Colon (tissue), 2 donors: Measurements from ENCODE around the gene NBAS.
"Not testable (repeated sequence)": the region's sequence is repeated elsewhere in the genome, so short reads cannot be mapped to it uniquely, and the experiment has no call there.

Source experiments
- FAIRE-seq: peaks from 2 replicates; lab custom pipeline; 2012; peaks lifted over from hg19 to GRCh38; lab: Jason Lieb, UNC
- donor health status: control.
- donor health status: control.

Gene NBAS

DNA sequence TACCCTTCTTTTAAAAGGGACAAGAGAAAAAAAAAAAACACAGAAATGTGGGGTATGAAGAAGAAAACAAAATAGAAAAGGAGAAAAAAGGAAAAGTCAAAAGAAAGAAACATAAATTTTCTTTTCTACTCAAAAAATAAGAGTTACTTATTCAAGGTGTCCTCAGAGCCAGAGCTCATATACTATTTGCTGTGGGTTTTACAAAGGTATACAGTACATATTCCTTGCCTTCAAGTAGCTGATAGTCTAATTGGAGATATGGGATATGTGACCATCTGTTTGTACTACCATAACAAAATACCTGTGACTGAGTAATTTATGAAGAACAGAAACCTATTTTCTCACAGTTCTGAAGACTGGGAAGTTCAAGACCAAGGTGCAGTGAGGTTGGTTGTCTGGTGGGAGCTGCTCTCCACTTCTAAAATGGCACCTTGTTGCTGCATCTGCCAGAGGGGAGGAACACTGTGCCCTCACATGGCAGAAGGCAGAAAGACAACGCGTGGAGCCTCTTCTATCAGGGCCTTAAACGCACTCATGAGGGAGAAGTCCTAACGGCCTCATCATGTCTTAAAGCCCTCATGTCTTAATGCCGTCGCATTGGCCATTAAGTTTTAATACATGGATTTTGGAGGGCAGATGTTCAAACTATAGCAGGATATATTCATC is 33.9 kb downstream of the NBAS start:
- no peak for FAIRE-seq

DNA sequence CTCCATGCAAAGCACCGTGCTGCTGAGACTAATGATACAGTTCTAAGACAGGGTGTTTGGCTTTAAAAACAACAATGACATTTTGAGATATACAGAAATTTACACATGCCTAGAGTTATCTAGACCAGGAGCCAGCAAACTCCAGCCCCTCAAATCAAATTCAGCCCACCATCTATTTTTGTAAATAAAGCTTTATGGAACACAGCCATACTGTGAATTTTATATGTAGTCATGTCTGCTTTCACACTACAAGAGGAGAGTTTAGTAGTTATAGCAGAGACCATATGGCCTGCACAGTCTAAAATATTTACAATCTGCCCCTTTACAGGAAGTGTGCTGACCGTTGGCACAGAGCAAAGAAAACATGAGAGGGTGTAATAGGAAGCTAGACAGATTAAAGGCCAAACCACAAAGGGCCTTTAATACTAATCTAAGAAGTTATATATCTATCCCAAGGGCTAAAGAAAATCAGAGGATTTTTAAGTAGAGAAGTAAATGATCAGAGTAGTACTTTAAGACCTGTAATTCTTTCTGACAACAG is 39.4 kb downstream of the NBAS start:
- no peak for FAIRE-seq

DNA sequence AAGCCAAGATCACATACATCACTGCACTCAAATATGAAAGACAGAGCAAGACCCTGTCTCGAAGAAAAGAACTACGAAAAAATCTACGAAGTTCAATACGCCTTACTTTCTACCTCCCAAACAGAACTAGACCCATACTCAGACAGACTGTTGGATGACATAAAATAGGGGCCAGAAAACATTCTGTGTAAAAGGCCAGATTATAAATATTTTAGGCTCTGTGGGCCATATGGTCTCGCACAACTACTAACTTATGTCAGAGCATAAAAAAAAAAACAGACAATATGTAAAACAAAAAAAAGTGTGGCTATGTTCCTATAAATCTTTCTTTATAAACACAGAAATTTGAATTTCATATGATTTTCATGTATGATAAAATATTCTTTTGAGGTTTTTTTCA is 40.8 kb downstream of the NBAS start:
- FAIRE-seq: no peak

DNA sequence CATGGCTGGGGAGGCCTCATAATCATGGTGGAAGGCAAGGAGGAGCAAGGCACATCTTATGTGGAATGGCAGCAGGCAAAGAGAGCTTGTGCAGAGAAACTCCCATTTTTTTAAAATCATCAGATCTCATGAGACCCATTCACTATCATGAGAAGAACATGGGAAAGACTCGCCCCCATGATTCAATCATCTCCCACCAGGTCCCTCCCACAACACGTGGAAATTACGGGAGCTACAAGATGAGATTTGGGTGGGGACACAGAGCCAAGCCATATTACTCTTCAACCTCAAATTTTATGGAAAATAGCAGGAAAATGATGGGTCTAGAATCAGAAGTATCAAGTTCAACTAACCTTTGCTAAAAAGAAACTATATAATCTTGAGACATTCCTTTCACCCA is 42.4 kb downstream of the NBAS start:
- FAIRE-seq: not testable (repeated sequence)

DNA sequence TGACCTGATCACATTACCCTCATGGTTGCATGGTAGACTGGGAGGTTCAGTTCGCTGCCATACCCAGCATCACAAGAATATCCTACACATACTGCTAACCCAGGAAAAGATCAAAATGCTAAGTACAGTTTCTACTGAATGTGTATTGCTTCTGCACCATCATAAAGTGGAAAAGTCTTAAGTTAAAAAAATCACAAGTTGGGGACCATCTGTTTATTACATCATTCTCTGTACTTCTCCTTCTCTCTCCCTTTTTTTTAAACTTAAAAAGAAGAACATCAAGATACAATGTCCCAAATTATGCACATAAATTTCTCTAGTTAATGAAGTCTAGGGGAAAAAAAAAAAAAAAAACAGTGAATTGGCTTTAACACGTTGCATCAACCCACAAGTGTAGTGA is 43.3 kb downstream of the NBAS start:
- FAIRE-seq: no peak

DNA sequence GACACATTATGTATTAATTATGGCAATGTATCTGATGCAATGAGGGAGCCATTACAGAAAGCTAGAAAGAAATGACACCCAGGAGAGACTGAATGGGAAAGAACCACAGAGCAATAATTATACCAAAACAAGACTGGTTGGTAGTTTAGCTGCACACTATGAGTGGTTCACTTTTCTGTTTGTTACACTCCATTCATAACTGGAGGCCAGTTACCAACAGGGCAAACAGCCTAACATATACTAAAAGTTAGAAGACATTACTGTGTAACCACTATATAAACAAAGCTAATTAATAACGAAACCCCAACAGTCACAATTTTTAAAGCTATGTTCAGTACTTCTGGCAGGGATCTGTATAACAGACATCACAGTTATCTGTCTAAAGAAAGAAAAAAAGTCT is 49.4 kb downstream of the NBAS start:
- FAIRE-seq: no peak

DNA sequence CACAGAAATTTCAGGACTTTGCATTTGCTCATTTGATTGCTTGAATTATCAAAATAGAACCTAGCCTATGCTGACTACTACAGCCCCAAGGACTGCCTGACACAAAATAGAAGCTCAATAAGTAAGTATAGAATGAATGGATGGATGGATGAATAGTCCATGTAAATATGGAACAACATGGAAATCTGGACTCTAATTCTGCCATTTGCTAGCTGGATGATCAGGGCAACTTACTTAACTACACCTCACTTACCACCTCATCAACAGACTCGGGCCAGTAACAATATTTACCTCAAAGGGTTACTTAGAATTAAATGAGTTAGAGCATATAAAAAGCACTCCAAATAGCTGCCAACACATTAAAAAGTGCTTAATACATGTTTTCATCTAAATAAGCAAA is 50.6 kb downstream of the NBAS start:
- no peak for FAIRE-seq

DNA sequence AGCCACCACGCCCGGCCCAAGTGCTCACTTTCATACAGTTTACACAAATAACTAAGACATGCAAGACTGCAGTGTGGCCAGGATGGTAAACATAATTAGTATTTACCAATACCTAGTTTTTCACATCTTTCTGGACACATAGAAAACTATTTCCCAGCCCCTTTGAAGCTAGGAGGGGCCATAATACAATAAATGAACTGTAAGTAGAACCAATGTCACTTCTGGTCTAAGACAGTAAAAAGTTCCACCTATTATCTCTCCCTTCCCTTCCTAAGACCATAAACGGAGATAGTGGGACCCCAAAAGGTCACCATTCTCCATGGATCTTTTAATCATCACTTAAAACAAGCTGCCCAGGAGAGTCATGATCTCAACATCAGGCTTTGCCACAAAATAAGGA is 51.0 kb downstream of the NBAS start:
- FAIRE-seq: no peak

DNA sequence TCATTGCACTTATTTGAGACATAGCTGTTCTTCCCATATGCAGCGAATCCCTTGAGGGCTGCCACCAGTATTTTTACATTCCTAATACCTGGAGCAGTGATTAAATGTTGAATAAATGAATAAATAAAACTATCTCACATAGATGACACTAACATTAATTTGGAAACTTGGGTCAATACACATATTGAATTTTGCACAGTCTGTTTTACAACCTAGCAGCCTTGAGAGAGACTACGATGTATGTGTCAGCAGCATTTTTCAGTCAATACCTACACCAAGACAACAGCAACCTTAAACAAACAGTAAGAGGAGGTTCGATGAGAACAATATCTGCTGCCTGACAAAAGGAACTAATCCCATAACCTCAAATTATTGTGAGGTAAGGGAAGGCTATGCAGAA is 53.4 kb downstream of the NBAS start:
- FAIRE-seq: no peak

DNA sequence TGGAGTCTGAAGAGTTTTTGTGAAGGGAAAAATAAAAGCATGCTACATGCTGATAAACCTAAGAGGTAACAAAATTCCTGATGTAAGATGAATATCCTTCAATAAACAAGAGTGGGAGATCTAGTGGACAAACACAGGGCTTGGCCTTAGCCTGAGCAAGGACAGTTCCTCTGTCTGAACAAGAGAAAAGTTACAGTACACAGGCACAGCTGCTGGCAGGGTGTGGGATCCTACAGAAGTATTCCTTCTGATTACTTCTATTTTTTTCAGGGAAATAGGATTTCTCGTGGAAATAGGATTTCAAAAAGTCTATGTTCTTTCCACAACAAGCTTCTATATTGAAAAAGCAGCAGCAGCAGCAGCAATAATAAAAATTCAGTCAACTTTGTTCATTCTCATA is 54.1 kb downstream of the NBAS start:
- FAIRE-seq: no peak

DNA sequence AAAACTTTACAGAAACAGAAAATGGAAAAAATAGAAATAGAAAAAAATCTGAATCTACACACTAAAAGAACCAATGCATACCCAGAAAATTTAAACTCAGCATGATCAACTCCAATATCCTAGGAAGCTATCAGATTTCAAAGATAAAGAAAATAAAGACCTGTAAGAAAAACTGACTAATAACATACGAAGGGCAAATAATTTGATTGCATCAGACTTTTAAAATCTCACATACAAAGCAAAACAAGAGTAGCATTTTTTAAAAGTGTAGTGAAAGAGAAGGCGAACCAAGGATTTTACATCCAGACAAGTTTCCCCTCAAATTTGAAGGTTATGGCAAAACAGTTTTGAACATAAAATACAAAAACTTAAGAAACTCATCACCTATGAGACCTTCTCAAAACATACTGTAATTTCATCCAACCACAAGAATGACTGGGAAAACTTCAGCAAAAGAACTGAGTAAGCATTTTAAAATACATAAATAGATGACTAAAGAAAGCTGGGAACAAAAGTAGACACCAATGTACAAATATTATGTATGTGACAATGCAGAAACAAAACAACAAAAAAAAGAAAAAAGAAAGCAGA is 54.8 kb downstream of the NBAS start:
- no peak for FAIRE-seq

DNA sequence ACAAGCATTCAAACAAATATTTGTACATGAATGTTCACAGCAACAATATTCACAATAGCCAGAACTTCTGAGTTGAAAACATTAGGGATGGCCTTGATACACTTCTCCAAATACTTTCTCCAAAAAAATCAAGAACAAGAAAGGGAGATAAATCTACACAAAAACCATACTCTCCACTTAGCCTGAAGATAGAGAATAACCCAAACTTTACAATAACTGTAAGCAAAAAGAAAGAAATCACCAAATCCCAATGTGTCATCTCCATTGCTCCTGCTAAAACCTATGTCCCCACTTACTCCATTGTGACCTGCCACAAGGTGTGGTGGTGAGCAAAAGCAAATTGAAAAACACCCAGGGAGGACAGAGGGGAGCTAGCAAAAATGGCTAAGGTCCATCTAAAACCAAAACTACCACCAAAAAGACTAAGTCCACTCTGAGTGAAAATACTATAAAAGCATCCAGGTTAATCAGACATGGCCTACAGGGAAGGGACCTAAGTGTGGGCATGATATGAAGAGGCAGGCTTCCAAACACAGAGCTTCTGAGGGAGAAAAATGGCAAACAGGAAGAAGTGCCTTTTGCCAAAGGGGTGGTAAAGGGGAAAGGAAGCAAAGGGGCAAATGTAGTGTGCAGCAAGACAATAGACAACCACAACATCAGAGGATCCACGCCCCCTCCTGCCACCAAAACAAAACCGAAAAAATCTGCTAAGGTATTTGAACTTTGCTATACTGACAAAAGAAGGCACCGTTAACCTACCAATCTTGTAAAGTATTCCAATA is 56.1 kb downstream of the NBAS start:
- FAIRE-seq: no peak

DNA sequence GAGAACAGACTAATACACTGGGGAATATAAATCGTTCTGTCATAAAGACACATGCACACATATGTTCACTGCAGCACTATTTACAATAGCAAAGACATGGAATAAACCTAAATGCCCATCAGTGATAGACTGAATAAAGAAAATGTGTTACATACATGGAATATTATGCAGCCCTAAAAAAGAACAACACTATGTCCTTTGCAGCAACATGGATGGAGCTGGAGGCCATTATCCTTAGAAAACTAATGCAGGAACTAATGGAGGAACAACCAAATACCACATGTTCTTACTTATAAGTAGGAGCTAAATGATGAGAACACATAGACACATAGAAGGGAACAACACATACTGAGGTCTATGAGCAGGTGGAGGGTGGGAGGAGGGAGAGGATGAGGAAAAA is 61.9 kb downstream of the NBAS start:
- not testable (repeated sequence) for FAIRE-seq

DNA sequence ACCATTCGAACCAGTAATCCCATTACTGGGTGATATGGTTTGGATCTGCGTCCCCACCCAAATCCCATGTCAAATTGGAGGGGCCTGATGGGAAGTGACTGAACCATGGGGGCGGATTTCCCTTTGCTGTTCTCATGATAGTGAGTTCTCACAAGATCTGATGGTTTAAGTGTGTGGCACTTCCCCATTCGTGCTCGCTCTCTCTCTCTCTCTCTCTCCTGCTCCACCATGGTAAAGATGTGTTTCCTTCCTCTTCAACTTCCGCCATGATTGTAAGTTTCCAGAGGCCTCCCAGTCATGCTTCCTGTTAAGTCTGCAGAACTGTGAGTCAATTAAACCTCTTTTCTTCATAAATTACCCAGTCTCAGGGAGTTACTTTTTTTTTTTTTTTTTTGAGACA is 62.6 kb downstream of the NBAS start:
- no peak for FAIRE-seq

DNA sequence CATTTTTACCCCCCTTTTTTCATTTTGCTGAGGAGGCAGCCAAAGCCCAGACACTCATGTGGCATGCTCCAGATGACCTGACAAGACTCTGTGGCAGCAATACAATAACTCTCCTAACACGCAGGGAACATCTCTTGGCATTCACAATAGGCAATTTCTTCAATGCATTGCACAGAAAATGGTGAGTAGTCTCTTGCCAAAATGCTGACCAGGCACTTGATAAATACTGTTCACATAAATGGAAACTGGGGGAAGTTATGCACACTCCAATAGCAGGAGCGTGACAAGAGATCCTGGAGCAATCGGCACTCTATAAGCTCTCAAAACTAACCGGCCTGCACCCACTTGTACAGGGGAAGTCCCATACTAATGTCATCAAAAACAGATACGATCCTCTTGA is 66.3 kb downstream of the NBAS start:
- FAIRE-seq: no peak

DNA sequence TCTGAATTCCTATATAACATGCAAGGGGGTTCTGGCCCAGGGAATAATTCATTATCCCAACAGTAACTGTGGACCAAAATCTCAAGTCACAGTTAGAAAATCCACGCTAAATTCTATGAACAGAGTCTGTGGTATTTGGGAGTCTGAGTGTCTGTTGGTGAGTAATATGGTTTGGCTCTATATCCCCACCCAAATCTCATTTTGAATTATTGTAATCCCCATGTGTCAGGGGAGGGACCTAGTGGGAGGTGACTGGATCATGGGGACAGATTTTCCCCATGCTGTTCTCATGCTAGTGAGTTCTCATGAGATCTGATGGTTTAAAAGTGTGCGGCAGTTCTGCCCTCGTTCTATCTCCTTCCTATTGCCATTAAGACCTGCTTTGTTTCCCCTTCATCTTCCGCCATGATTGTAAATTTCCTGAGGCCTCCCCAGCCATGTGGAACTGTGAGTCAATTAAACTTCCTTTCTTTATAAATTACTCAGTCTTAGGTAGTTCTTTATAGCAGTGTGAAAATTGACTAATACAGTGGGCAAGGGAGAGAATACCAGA is 68.3 kb downstream of the NBAS start:
- FAIRE-seq: no peak

DNA sequence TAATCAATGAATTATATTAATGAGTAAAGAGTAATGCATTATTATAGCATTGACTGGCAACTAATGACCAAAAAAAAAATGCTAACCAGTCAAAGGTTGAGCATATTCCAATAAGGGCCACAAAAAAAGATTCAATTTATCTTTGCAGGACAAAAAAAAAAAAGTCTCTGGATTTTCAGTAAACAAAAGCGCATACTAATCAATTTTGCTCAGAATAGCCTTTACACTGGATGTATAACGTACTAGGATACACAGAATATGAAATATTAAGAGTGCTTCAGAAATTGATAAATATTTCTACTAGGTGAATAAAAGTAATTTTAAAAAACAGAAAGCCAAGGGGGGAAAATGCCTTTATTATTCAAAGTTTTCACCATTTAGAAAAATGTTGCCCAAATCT is 74.4 kb downstream of the NBAS start:
- no peak for FAIRE-seq

DNA sequence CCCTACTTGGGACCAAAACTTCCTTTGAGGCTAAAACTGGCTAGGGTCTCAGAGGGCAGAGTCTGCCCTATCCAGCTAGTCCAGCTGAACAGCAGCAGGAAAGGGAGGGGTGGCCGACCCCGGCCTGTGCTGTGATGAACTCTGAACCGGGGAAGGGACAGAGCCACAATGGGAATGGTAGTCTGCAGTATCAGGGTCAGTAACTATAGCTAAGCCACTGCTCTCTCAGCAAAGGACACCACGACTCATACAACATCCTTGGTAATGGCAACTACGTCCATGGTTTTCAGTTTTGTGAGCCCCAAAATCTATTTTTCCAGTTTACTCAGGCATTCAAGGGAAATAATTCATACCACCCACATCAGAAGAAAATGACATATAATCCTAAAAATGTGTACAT is 75.2 kb downstream of the NBAS start:
- FAIRE-seq: no peak

DNA sequence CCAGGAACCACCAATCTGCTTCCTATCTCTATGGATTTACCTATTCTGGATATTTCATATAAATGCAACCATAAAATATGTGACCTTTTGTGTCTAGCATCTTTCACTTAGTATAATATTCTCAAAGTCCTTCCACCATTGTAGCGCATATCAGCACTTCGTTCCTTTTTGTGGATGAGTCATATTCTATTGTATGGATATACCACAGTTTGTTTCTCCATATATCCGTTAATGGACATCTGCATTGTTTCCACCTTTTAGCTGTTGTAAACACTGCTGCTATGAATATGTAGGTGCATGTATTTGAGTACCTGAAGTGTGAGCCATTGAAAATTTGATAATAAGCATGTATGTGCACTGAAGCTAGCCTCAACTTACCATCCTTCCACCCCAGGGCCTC is 80.1 kb downstream of the NBAS start:
- no peak for FAIRE-seq

DNA sequence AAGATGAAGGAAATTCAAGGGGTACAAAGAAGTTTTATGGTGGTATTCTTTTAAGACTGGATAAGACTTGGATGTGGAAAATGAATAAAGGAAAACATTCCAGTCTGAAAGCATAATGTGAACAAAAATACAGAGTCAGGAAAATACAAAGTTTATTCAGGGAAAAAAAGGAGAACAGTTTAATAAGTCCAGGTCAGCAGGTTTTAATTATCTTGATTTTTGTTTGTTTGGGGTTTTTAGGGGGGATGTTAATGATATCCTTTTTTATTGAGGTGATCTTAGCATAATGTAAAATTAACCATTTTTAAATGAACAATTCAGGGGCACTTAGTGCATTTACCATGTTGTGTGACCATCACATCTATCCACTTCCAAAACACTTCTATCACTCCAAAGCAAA is 80.6 kb downstream of the NBAS start:
- FAIRE-seq: no peak

DNA sequence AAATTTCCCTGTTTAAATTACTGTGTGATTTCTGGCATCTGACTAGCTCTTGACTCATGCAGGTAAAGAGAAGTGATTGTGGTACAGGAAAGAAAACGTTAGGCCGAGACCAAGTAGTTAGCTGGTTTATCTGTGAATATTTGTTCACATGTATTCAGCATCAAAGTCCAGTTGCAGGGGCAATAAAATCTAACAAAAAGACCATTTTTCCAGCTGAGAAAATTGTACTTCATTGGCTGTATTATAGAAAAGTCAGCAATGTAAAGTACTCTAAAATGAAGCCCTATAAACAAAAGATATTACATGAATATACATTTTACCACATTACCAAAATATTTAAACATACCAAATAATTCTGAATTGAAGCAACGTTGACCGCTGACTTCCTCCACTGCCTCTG is 88.3 kb downstream of the NBAS start:
- FAIRE-seq: no peak

DNA sequence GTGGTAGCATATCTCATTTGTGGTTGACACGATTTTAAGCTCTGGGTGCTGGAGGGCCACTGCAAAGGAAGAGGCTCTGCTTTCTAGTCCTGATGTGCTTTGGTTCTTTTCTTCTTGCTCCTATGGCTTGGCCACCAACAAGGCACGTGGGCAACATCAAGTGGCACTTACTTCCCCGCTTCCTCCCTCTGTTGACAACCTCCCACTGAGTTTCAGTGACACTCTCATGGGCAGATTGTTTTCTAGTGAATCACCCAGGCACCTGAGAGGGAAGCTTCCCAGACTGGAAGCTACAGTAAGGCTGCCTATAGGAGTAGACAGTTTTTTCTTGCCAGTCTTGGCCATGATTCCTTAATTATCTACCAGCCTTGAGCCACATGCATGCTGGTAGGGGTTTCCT is 89.0 kb downstream of the NBAS start:
- FAIRE-seq: no peak

DNA sequence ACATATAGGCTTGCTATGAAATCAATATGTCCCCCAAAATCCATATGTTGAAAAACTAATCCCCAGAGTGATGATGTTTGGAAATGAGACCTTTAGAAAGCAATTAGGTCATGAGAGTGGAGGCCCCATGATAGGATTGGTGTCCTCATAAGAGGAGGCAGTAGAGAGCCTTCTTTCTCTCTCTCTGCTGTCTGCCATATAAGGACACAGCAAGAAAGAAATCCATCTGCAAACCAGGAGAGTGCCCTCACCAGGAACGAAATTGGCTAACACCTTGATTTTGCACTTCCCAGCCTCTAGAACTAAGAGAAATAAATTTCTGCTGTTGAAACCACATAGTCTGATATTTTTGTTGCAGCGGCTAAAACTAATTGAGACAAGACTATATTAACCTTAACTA is 89.5 kb downstream of the NBAS start:
- no peak for FAIRE-seq
